ENCODE data around the gene ENC1. TPM values are rescaled to one million over a fixed set of nuclear protein-coding genes. Genes with fewer than 3 reads are reported as not detected.

The ENC1 gene
- polyA plus RNA-seq, 2 of the 4 experiments (the other 2 are of a cell fraction): 17.0 to 20.0 TPM

DNA sequence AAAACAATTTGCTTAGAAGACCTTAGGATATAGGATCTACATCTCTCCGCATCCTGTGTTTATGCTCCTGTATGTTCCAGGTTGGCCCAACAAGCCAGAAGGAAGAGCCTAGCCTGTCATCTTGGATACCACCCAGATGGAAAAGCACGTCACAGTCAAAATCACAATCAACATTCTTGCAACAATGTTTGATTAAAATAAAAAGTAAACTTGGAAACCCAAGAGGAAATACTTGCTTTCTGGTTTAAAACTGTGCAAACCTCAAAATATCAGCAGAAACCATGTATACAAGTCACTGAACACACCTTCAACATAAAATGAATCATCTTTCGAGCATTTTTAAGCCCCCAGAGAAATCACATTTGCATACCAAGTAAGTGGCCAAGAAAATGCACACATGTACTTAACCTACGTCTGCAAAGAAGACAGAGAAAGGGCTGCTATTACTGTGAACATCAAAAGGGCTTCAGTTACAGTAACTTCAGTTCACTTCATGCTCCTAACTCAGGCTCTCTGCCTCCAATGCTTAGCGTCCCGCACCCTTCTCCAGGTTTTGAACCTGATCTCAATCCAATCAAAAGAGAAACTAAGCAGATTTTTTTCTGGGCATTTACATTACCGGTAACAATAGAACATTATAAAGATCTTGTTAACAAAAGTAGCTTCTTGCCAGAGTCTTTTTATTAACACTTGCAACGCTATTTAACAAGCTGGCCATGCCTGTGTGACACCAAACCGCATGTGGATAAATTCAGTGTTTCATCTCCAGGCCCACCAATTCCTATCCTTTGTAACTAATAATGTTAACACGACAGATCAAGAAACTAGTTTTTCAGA is 1.3 kb downstream of the ENC1 start:
- Histone ChIP-seq H3K4me3 (peak overlapping the region; percentile 90), H3K4me2 (peak overlapping the region; percentile 91), H3K27ac (peak overlapping the region; percentile 92 to 94), H3K4me1 (peaks cover 46% of the 10 kb centered on the region), H3K9me3 (no peaks in the 10 kb centered on the region)
- DNase-seq (ENCODE audit: low read depth in 1 of 2, low spot score in 1 of 2) (no peak), FAIRE-seq (no peak), ATAC-seq (no peak)
- ChIA-PET POLR2A (interaction anchor here (1.0 to 2.7 kb wide), 5 partner anchors 8 to 1140 kb away, joined by 3 to 47 read pairs (median 4); no protein-coding TSS in a partner anchor), CTCF (interaction anchor here (0.6 to 11.3 kb wide), 14 partner anchors 13 to 736 kb away, joined by 3 to 141 read pairs (median 5); no protein-coding TSS in a partner anchor)
- TF ChIP-seq JUNB (IDR thresholded peaks at IDR 0.05) (no peak), KDM5A (IDR thresholded peaks at IDR 0.05) (no peak), FOSL2 (IDR thresholded peaks at IDR 0.05) (no peak), FOSL2 (CRISPR knock-in tag; IDR thresholded peaks at IDR 0.05) (0 out of 2 replicates have a peak, but pooled peaks have one; percentile 13)
- 8% methylated on average over 10 of the region's 10 CpGs for WGBS (ENCODE audit: missing lambda C conversion rate)

GRCh38 chr5:74638544-74638969 is 2.0 kb downstream of the ENC1 start:
- ChIA-PET CTCF (interaction anchor here (1.1 to 11.3 kb wide), 4 partner anchors 11 to 735 kb away, joined by 3 to 141 read pairs (median 8); no protein-coding TSS in a partner anchor), POLR2A (interaction anchor here (1.1 kb wide), 1 partner anchor 95 kb away, joined by 4 read pairs; no protein-coding TSS in a partner anchor)
- H3K27ac ChIP-seq: peak overlapping the region; percentile 92 to 94
- no peak for ATAC-seq
- peak overlapping the region; percentile 91 for H3K4me2 ChIP-seq
- no peak for FAIRE-seq
- H3K9me3 ChIP-seq: no peaks in the 10 kb centered on the region
- peaks cover 48% of the 10 kb centered on the region for H3K4me1 ChIP-seq
- TF ChIP-seq ZFP36 (IDR thresholded peaks at IDR 0.05; ENCODE audit: borderline replicate concordance, partially characterized antibody) (no peak), JUNB (IDR thresholded peaks at IDR 0.05) (peak; percentile 5; the same call in 1 of the 2 replicates), CHD2 (IDR thresholded peaks at IDR 0.05; ENCODE audit: low read length, partially characterized antibody) (no peak), EP300 (IDR thresholded peaks at IDR 0.05) (no peak), HDAC2 (IDR thresholded peaks at IDR 0.05) (no peak), PBX3 (IDR thresholded peaks at IDR 0.05) (no peak)
- H3K4me3 ChIP-seq: peak overlapping the region; percentile 90
- 50% methylated on average over 1 of the region's 1 CpG for WGBS (ENCODE audit: missing lambda C conversion rate)
- DNase-seq (ENCODE audit: low read depth in 1 of 2, low spot score in 1 of 2): no peak

GRCh38 chr5:74636552-74636951 is 4.0 kb downstream of the ENC1 start:
- ATAC-seq (no peak), DNase-seq (ENCODE audit: low read depth in 1 of 2, low spot score in 1 of 2) (no peak), FAIRE-seq (no peak)
- Histone ChIP-seq H3K4me2 (peak overlapping the region; percentile 91; the same call in 2 of the 3 replicates), H3K4me3 (no peak overlapping the region), H3K27ac (no peak overlapping the region; a peak in 1 of 6 replicates), H3K9me3 (no peaks in the 10 kb centered on the region), H3K4me1 (peaks cover 52% of the 10 kb centered on the region)
- TF ChIP-seq RFX5 (IDR thresholded peaks at IDR 0.05) (no peak), ATOH8 (CRISPR knock-in tag; IDR thresholded peaks at IDR 0.05; ENCODE audit: low read depth) (no peak), MYC (IDR thresholded peaks at IDR 0.05; ENCODE audit: borderline replicate concordance, low read length) (no peak), TP53 (CRISPR knock-in tag; IDR thresholded peaks at IDR 0.05) (no peak), NR3C1 (IDR thresholded peaks at IDR 0.05) (no peak)
- ChIA-PET POLR2A (no interaction called here), CTCF (interaction anchor here (1.7 to 11.3 kb wide), 2 partner anchors 733 to 1046 kb away, joined by 4 to 141 read pairs; no protein-coding TSS in a partner anchor)
- 89% methylated on average over 4 of the region's 4 CpGs for WGBS (ENCODE audit: missing lambda C conversion rate)

- WGBS (ENCODE audit: missing lambda C conversion rate): 96% methylated on average over 12 of the region's 12 CpGs
- ChIA-PET POLR2A (no interaction called here), CTCF (interaction anchor here (1.7 kb wide), 1 partner anchor 1045 kb away, joined by 4 read pairs; no protein-coding TSS in a partner anchor)
- DNase-seq (ENCODE audit: low read depth in 1 of 2, low spot score in 1 of 2) (no peak), FAIRE-seq (no peak), ATAC-seq (no peak)
- Histone ChIP-seq H3K9me3 (no peaks in the 10 kb centered on the region), H3K4me2 (no peak overlapping the region), H3K4me1 (peaks cover 55% of the 10 kb centered on the region), H3K4me3 (no peak overlapping the region), H3K27ac (no peak overlapping the region)
- no peak for TF ChIP-seq HOXB5 (CRISPR knock-in tag; IDR thresholded peaks at IDR 0.05)
- TF ChIP-seq PHF8 (IDR thresholded peaks at IDR 0.05; ENCODE audit: borderline replicate concordance, low read depth): no peak
- TF ChIP-seq SMC3 (IDR thresholded peaks at IDR 0.05): no peak
- TF ChIP-seq JUN (IDR thresholded peaks at IDR 0.05): no peak
- TF ChIP-seq NFE2L2 (conservative IDR thresholded peaks at IDR 0.05; ENCODE audit: low read length): no peak
- TF ChIP-seq, protein P1, sequence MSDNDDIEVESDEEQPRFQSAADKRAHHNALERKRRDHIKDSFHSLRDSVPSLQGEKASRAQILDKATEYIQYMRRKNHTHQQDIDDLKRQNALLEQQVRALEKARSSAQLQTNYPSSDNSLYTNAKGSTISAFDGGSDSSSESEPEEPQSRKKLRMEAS (IDR thresholded peaks at IDR 0.05): no peak
- TF ChIP-seq TP53 (CRISPR knock-in tag; IDR thresholded peaks at IDR 0.05): no peak
- no peak for TF ChIP-seq NR3C1 (IDR thresholded peaks at IDR 0.05)
- TF ChIP-seq, protein P2, sequence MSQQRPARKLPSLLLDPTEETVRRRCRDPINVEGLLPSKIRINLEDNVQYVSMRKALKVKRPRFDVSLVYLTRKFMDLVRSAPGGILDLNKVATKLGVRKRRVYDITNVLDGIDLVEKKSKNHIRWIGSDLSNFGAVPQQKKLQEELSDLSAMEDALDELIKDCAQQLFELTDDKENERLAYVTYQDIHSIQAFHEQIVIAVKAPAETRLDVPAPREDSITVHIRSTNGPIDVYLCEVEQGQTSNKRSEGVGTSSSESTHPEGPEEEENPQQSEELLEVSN (IDR thresholded peaks at IDR 0.05; ENCODE audit: borderline replicate concordance, low read depth): no peak
Observed at GRCh38 chr5:74636149-74636548, 4.4 kb downstream of the ENC1 start.

All from A549 (cell line).